NCI-H226 (cell line): Measurements from ENCODE around the gene TMPRSS9.

ENCODE experiments used
- DNase-seq: peaks from one replicate; pipeline ENCODE4 v3.0.0-alpha.2; 2015

The TMPRSS9 gene

GRCh38 chr19:2424686-2425621 lies 64.9 kb downstream of the TMPRSS9 start:
- no peak for DNase-seq

DNA sequence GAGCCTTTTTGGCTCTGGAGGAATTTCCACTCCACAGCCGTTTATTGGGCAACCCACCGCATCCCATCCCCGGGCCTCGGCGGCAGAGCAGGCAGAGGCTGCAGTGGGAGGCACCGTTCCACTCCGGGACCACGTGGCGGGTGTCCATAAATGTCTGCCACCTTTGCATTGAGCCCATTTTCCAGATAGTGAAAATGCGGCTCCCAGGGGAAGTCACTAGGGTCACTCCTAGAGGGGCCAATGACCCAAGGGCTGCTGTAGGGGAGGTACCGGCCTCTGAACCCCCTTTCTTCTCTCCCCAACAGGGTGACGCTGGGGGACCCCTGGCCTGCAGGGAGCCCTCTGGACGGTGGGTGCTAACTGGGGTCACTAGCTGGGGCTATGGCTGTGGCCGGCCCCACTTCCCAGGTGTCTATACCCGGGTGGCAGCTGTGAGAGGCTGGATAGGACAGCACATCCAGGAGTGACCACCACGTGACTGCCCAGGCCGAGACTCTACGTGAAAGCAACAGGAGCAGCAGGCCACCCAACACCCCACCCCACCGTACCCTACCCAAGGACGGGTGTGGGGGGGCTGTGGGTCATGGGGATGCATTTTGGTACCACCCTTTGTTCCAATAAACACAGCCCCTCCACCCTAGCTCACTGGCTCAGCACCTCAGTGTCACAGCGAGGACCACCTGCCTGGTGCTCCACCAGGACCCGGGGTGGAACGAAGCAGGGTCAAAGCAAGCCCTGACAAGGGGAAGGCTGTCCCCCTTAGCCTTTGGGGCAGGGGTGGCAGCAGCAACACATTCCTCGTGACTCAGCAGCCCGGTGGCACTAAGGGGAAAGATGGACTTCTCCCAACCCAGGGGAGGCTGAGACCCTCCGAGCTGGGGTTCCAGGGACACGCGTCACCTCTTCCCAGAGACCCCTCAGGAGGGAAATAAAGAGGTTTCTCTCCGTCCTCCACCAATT lies 65.8 kb downstream of the TMPRSS9 start:
- DNase-seq = no peak

DNA sequence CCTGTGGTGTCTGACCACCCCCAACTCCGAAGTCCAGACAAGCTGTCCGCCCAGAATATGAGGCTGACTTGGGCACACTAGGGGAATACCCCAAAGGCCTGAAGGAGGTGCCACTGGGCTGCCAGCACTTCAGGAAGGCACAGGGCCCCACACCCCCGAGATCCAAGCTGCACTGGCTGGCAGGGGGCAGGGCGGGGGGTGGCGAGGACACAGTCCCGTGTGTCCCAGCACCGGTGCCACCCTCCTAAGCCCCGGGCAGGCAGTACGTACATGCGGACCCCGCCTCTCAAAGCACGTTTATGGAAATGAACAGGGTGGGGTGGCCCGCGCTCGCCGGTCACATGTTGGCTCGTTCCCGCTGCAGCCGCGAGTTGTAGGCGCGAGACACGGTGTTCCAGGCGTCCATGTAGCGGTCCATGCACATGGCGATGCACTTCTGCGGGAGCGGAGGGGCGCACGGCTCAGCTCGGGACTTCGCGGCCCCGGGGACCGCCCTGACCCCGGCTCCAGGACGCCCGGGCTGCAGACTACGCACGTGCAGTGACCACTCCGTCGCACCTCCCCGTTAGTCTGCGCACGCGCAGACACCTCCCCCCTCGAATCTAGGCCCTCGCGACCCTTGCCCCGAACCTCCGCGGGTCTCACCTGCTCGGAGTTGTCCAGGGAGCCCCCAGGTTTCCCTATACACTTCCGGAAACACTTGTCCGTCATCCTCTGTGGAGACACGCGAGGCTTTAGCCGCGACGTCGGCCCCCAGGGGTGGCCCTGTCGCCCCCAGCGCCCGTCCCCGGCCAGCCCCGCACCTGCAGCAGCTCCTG lies 66.8 kb downstream of the TMPRSS9 start:
- DNase-seq = peak; percentile 10

DNA sequence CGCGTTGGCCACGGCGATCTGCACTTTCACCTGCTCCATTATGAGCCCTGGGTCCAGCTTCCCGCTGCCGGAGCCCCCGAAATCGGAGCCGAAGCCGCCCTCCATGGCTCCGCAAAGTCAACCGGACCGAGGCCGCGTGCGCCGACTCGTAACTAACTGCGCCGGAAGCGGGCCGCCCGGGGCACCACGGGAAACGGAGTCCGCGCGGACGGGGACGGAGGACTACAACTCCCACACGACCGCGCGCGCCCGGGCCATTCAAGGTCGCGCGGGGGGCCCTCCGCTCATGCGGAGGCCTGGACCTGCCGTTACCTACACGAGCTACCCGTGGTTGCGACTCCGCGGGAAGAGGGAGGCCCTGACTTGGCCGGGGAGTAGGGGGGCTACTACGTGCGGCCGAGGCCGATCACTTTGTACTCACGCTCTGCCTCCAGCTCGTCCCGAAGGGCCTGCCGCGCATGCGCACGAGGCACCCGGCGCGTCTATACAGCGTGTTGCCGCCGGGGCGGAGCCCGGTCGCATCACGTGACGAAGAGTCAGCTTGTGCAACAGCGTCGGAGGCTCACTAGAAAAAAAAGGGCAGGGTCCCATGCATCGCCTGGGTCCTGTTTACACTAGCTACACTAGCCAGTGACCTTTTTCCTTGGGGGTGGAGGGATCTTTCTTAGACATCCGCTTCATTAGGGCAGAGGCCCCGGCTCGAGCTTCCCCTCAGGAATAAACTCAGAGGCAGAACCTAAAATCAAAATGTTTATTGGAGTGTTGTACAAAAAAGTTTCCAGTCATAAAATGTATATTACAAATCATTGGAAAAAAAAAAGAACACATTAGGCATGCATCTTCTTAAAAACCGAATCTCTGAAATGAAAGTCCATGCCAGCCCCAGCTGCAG lies 67.6 kb downstream of the TMPRSS9 start, which contains the start of gene TIMM13:
TSS of gene TIMM13 (minus strand) at position 158 of the 892 bp plus-strand sequence. CDS start at position 105, 53 bp downstream.
- DNase-seq = peak; percentile 88

GRCh38 chr19:2428321-2428690 lies 68.2 kb downstream of the TMPRSS9 start:
- no peak for DNase-seq

DNA sequence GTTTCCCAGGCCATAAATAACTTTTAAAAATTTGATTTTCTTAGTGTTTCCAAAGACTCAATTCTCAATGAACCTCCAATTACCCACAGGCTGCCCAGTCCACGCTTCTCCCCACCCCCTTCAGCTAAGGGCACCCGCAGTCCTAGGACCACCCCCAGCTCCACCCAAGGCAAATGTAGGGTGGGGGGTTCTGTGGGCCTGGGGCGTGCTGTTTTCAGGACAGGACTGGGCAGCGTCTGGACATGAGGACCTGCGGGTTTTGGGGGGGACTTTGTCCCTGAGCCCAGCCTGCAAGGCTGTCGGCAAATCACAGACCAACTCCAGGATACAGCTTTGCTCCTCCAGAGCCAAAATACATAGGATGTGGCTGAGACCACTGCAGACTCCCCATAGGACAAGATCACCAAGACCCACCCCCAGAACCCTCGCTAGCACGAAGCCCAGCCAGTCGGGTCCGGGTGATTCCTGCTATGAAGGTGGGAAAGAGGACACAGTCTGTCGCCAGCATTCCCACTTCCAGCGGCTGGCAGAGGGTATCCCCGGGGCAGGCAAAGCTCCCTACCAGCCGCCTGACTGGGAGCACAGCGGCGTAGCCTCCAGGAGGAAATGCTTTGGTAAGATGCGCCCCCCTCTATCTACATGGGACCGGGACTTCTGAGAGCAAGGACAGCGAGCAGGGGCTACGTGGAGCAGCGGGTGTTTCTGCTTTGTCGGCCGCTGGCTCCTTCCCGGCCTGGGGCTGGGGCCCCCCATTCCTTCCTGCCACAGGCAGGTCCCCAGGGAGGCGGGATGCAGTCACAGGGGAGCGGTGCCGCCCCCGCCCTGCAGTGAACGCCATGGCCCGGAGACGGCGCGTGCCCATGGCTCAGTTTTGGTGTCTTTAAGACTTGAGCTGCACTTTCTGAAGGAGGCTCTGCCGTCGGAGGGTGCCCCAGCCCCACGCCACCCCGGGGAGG lies 69.0 kb downstream of the TMPRSS9 start:
- no peak for DNase-seq

DNA sequence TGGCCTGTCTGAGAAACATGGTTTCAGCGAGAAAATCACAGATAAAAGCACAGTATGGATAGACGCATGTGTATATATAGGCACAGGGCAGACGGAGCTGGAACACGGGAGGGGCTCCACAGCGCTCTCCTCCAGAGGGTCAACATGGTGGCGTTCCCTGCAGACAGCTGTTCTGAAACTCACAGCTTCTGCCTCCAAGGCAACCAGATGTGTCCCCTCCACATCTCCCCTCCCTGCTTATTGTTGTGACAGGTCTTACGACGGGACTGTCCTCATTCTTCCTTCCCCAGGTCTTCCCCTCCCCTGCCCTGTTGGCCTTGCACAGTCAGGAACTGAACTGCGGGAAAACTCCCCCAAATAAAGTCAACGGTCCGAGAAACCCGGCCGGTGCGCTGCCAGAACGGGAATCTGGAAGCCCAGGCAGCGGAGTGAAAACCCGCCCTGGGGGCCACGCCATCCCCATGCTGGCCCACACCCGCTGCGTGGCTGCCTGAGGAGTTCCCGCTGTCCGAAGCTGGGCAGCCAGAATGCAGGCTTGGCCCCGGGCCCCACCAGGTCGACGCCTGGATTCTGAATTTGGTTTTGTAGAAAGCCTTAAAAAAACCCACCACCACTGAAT lies 70.0 kb downstream of the TMPRSS9 start:
- DNase-seq = no peak

DNA sequence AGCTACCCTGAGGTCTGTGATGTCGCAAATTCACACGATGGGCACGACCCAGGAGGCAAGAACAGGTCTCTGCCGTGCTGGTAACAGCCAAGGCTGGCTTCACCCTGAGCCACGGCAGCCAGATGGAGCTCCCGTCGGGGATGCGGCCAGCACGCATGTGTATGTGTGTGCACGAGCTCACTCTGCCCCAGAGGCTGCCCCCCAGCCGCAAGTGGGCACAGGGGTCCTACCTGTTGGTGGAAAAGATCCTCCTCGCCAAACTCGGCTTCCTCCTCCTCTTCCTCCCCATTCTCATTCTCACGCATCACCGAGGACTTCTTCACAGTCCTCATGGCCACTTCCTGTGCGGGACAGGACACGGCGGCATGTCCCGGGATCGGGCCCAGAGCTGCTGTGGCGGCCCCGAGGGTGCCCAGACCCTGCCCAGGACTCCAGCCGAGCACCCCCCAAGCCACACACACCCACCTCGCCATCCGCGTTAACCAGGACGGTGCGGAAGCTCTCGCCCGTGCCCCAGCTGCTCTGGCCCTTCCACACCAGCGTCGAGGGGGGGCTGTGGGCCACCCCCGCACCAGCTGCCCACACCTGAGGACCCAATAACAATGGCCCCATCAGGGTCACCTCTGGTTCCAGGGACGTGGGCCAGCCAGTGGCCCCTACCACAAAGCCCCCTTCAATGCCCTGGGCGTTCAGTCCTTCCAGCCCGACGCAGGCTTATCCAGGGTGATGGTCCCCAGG lies 71.4 kb downstream of the TMPRSS9 start:
- DNase-seq = no peak

GRCh38 chr19:2432131-2432848 lies 72.2 kb downstream of the TMPRSS9 start:
- no peak for DNase-seq

- DNase-seq = no peak
Measured at GRCh38 chr19:2433854-2434253, 73.8 kb downstream of the TMPRSS9 start.

GRCh38 chr19:2434267-2434666 lies 74.2 kb downstream of the TMPRSS9 start:
- DNase-seq = no peak

DNA sequence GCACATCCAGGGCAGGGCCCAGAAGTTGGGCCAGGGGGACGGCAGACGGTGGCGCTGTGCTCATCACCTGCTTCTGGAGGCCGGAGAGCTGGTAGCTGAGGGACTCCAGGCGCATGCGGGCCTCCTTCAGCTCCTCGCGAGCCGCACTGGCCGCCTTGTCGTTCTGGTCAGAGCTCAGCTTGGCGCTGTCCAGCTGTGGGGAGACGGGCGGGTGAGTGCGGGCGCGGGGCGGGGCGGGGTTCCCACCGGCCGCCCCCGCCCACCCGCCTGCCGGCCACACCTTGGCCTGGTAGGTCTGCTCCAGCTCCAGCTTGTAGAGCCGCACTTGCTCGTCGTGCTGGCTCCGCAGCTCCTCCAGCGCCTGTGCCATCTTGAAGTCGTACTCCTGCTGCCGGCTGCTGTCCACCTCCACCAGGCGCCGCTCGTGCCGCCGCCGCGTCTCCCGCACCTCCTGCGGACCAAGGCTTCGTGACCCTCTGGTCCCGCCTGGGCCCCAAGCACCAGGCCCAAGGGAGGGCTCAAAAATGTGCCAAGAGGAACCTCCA lies 74.7 kb downstream of the TMPRSS9 start:
- no peak for DNase-seq

GRCh38 chr19:2436384-2436783 lies 76.3 kb downstream of the TMPRSS9 start:
- no peak for DNase-seq

GRCh38 chr19:2436926-2437325 lies 76.9 kb downstream of the TMPRSS9 start:
- no peak for DNase-seq

GRCh38 chr19:2438178-2438577 lies 78.1 kb downstream of the TMPRSS9 start:
- no peak for DNase-seq

GRCh38 chr19:2440515-2440914 lies 80.5 kb downstream of the TMPRSS9 start:
- no peak for DNase-seq

- DNase-seq = no peak
Measured at GRCh38 chr19:2441096-2441752, 81.2 kb downstream of the TMPRSS9 start.
